GM10266 (cell line): ENCODE results near the gene TTR.

Experiments
- DNase-seq: peaks from one replicate; pipeline ENCODE4 v3.0.0; 2012; ENCODE audit errors: extremely low spot score
- CTCF ChIP-seq: IDR thresholded peaks from 2 replicates; pipeline ENCODE4 v1.5.1; 2012; ENCODE audit warnings: mild to moderate bottlenecking, low read depth; ENCODE audit not compliant: control insufficient read depth, insufficient read depth; ENCODE audit errors: missing control alignments

Gene TTR

DNA sequence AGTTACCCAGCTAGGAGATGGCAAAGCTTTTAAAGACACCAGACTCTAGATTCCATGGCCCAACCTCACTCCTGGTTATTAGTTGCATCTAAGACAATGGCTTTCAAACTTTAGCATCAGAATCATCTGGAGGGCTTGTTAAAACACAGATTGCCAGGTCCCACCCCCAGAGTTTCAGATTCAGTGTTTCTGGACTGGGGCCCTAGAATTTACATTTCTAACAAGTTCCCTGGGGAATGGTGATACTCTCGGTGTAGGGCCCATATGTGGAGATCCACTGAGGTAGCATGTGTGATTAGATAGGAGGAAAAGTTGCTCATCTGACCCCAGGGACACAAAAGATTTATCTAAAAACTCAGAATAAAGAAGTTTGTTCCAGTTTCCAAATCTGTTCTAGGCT lies 14.5 kb upstream of the TTR start:
- DNase-seq: no peak
- TF ChIP-seq CTCF: no peak

DNA sequence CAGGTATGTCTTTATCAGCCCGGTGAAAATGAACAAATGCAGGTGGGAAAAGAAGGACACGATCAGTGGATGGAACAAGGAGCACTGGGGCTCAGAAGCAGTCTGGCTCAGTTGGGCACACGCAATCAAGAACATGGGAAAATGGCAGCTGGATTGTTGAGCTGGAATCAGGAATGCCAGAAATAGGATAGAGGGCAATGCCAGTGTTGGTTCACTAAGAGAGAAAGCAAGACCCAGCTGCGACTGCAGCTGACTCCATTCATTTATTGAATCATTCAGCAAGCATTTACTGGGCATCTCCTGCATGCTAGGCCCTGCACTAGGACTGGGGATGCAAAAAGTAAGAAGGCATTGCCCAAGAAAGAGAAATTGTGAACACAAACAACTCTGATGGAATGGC lies 13.6 kb upstream of the TTR start:
- TF ChIP-seq CTCF: no peak
- no peak for DNase-seq

GRCh38 chr18:31579375-31579774 lies 12.3 kb upstream of the TTR start:
- no peak for TF ChIP-seq CTCF
- no peak for DNase-seq

DNA sequence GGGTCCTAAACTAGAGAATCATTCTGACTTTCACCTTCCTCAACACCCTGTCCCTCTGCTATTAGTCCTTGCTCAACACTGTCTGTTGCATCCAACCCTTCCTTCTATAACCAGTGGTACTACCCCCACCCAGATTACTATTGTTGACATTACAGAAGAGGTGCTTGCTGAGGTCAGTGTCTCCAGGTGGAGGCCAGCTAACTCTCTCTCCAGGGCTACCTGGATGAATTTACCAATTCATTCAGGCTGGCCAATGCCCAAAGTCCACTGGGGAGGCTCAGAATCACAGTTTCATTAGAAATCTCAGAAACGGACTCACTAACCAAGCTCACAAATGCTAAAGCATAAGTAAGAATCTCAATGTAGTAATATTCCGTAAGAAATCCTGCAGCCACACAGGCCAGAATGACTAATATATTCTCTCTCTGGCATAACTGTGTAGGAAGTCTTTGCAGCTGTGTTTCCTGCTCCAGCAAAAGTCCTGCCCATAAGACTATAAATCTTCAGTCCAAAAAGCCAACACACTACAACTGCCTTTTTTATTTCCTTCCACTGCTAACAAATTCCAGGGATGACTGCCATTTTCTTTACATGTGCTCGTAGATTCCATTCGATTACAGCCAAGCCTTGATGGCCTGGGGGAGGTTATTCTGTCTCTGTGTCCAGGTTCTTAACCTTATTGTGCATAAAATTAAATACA lies 10.0 kb upstream of the TTR start:
- DNase-seq: no peak
- no peak for TF ChIP-seq CTCF

GRCh38 chr18:31583185-31583854 lies 8.4 kb upstream of the TTR start:
- TF ChIP-seq CTCF: no peak
- DNase-seq: no peak

- DNase-seq: no peak
Observed at GRCh38 chr18:31585991-31586390, 5.7 kb upstream of the TTR start.

DNA sequence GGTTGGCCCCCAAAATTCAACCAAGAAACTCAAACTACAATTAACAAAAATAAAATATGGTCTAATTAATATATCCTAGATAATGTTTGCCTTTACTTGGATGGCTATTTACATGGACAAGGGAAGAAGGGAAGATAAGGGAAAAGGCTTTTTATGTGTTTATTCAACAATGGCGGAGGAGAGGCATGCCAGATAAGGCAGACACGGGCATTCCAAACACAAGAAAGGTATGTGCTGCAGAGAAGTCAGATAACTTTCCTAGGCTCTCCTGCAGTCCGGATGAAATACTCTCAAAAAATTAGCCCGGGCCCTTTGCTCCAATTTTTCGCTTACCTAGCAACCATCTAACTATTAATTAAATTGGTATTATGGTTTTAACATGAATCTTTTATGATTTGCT lies 5.1 kb upstream of the TTR start:
- DNase-seq: no peak
- no peak for TF ChIP-seq CTCF

More at GRCh38 chr18:31585991-31586390, 5.7 kb upstream of the TTR start:
- TF ChIP-seq CTCF: no peak
